WTC11 (cell line): ENCODE measurements around the gene BCAS1.

Source experiments
- IRF2 ChIP-seq: sonication (generic); formaldehyde crosslinking; IDR thresholded peaks from 2 replicates; pipeline ENCODE4 v1.8.0; 2022; ENCODE audit warnings: low read depth, missing genetic modification reagents, borderline replicate concordance
- TEAD4 ChIP-seq: sonication (generic); formaldehyde crosslinking; IDR thresholded peaks from 2 replicates; pipeline ENCODE4 v1.8.0; 2022; ENCODE audit warnings: mild to moderate bottlenecking, missing genetic modification reagents
- TF ChIP-seq, protein P1 (sequence below): fragments of 200-600 bp; IDR thresholded peaks from 2 replicates; pipeline ENCODE4 v1.8.0; 2022; ENCODE audit warnings: antibody characterized with exemption
- TF ChIP-seq, protein P2 (sequence below): sonication (generic); formaldehyde crosslinking; IDR thresholded peaks from 2 replicates; pipeline ENCODE4 v1.8.1; 2022; ENCODE audit warnings: missing genetic modification reagents, borderline replicate concordance

DNA sequence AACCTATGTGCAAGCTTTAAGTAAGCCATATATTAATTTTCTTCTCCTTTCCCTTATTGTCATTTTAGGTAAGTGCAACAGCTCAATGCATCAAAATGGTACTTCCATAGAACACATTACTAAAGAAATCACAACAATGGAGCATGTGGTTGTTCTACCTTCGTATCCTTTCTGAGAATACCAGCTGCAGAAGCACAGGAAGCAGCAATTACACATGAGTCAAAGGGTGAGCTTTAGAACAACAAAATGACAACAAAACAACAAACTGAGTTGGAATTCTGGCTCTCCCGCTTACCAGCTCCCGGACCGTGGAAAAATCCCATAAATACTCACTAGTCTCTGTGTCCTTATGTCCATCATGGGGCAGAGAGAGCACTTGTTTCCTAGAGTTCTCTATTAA is 108.9 kb downstream of the BCAS1 start:
- TF ChIP-seq, protein P1, sequence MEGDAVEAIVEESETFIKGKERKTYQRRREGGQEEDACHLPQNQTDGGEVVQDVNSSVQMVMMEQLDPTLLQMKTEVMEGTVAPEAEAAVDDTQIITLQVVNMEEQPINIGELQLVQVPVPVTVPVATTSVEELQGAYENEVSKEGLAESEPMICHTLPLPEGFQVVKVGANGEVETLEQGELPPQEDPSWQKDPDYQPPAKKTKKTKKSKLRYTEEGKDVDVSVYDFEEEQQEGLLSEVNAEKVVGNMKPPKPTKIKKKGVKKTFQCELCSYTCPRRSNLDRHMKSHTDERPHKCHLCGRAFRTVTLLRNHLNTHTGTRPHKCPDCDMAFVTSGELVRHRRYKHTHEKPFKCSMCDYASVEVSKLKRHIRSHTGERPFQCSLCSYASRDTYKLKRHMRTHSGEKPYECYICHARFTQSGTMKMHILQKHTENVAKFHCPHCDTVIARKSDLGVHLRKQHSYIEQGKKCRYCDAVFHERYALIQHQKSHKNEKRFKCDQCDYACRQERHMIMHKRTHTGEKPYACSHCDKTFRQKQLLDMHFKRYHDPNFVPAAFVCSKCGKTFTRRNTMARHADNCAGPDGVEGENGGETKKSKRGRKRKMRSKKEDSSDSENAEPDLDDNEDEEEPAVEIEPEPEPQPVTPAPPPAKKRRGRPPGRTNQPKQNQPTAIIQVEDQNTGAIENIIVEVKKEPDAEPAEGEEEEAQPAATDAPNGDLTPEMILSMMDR, result no peak
- TF ChIP-seq TEAD4 (CRISPR knock-in tag) (no peak), IRF2 (CRISPR knock-in tag) (no peak)
- TF ChIP-seq, protein P2, sequence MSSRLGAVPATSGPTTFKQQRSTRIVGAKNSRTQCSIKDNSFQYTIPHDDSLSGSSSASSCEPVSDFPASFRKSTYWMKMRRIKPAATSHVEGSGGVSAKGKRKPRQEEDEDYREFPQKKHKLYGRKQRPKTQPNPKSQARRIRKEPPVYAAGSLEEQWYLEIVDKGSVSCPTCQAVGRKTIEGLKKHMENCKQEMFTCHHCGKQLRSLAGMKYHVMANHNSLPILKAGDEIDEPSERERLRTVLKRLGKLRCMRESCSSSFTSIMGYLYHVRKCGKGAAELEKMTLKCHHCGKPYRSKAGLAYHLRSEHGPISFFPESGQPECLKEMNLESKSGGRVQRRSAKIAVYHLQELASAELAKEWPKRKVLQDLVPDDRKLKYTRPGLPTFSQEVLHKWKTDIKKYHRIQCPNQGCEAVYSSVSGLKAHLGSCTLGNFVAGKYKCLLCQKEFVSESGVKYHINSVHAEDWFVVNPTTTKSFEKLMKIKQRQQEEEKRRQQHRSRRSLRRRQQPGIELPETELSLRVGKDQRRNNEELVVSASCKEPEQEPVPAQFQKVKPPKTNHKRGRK, result no peak
